GM13977 (cell line): ENCODE measurements around the gene IQCE.
"Not testable (repeated sequence)": the region's sequence is repeated elsewhere in the genome, so short reads cannot be mapped to it uniquely, and the experiment has no call there.

ENCODE experiments used
- DNase-seq: peaks from one replicate; pipeline ENCODE4 v3.0.0; 2012; ENCODE audit warnings: low spot score
- CTCF ChIP-seq: IDR thresholded peaks from 2 replicates; pipeline ENCODE4 v1.5.1; 2012; ENCODE audit warnings: mild to moderate bottlenecking, control low read depth; ENCODE audit not compliant: insufficient read depth; ENCODE audit errors: extremely low read depth, missing control alignments
- in situ Hi-C: fragments of 300-500 bp; cut with MboI; formaldehyde crosslinking; loops from one replicate; pipeline ENCODE4 v1.12.0; 2022; ENCODE audit warnings: low sequenced_read_pairs, low pct_unique_long_range_greater_than_20kb, mixed read lengths, inconsistent platforms; ENCODE audit not compliant: unreplicated experiment

The IQCE gene

GRCh38 chr7:2586326-2587020 lies 27.7 kb downstream of the IQCE start:
- in situ Hi-C loops: no loop called here

GRCh38 chr7:2587134-2587533 lies 28.4 kb downstream of the IQCE start:
- in situ Hi-C loops: no loop called here
- no peak for TF ChIP-seq CTCF
- DNase-seq: no peak

More at GRCh38 chr7:2586326-2587020, 27.7 kb downstream of the IQCE start:
- TF ChIP-seq CTCF: no peak
- no peak for DNase-seq

- in situ Hi-C loops: no loop called here
These were observed 29.0 kb downstream of the IQCE start for GRCh38 chr7:2587778-2588177.

GRCh38 chr7:2589341-2589740 lies 30.6 kb downstream of the IQCE start:
- TF ChIP-seq CTCF: no peak
- in situ Hi-C loops: no loop called here
- DNase-seq: no peak

More at GRCh38 chr7:2587778-2588177, 29.0 kb downstream of the IQCE start:
- no peak for TF ChIP-seq CTCF
- DNase-seq: no peak

- DNase-seq, in situ Hi-C loops: not testable (repeated sequence)
These were observed 31.2 kb downstream of the IQCE start for GRCh38 chr7:2589941-2590340.

- in situ Hi-C loops: no loop called here
These were observed 33.6 kb downstream of the IQCE start for GRCh38 chr7:2592375-2592865.

More at GRCh38 chr7:2592375-2592865, 33.6 kb downstream of the IQCE start:
- DNase-seq: no peak
- TF ChIP-seq CTCF: no peak
